Right lung (tissue), 5 donors: ENCODE results near the gene VPS52. TPM values are rescaled to one million over a fixed set of nuclear protein-coding genes. Genes with fewer than 3 reads are reported as not detected.
"Not testable (repeated sequence)": the region's sequence is repeated elsewhere in the genome, so short reads cannot be mapped to it uniquely, and the experiment has no call there.

ENCODE experiments used
- DNase-seq, 2 donors: peaks; one replicate each; pipeline ENCODE4 v3.0.0-alpha.2; 2013
- polyA plus RNA-seq, 5 donors: library from polyadenylated mRNA; unstranded; fragments of 120-200 nt; gene quantifications; one replicate each; pipeline versions ENCODE4 v1.2.1 to v1.2.3, GENCODE V29; 2013; ENCODE audit warnings: inconsistent platforms in 1 of 5, low replicate concordance in 1 of 5; ENCODE audit not compliant: insufficient read length in 5 of 5, insufficient read depth in 1 of 5

VPS52 gene
- polyA plus RNA-seq, 5 donors: 74.4 to 88.8 (median 81.1) TPM

DNA sequence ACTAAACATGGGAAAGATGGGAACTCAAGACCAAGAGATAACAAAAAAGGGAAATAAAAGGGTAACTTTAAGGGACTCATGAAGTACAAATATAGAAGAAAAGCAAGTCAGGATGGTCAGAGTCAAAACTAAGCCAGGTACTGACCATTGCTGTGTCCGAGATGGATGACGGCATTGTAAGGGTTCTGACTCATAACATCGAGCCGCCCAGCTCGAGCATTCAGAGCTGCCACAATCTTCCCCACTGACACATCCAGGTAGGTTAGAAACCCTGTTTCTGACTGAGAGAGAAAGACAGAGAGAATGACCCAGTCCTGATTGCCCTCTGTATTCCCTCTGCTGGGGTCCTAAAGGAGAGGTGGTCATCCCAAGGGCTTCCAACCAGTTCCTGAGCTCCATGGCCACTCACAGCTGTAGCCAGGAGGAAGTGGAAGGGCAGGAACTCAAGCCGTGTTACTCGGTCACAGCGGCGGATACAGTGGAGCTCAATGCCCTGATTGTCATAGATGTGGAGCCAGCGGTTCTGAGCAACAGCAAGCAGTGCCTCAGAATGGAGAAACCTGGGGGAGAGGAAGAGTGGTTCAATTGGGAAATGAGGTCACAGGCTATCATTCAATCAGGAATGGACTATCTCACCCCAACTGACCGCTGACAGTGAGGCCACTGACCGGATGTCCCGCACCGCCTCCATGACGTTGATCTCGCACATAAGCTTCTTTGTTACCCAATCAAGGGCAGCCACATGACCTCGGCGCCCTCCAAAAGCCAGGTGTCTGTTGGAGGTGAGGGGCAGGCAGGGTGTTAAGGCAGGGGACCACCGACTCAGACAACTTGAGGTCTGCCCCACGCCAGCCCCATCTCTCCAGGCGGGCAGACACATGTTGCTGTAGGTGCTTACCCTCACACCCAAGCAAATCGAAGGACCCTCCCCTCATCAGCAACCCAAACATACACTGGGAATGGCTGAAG, 15.6 kb upstream of the VPS52 start:
- DNase-seq: no peak

DNA sequence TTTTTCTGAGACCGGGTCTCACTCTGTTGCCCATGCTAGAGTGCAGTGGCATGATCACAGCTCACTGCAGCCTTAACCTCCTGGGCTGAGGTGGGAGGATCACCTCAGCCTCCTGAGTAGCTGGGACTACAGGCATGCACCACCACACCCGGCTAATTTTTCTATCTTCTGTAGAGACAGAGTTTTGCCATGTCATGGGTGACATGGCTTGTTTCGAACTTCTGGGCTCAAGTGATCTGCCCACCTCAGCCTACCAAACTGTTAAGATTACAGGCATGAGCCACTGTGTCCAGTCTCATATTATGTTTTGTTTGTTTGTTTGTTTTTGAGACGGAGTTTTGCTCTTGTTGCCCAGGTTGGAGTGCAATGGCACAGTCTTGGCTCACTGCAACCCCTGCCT, 13.5 kb upstream of the VPS52 start:
- DNase-seq: not testable (repeated sequence)

DNA sequence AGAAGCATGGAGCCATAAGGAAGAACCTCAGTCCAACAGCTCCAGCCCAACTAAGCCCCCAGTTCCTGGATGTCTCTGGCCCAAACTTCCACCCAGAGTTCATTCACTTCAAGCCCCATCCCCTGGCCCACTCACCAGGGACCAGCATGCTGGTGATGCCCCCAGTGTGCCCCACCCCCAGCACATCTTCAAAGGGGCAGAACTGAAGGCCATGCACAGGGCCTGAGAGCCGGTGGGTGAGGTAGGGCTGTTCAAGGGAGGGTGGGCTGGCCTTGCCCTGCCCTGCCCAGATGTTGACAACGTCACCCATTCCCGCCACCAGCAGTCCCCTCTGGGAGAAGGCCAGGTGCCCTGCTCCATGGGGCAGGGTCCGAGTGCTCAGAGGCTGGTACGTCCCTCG, 8.9 kb upstream of the VPS52 start:
- no peak for DNase-seq

DNA sequence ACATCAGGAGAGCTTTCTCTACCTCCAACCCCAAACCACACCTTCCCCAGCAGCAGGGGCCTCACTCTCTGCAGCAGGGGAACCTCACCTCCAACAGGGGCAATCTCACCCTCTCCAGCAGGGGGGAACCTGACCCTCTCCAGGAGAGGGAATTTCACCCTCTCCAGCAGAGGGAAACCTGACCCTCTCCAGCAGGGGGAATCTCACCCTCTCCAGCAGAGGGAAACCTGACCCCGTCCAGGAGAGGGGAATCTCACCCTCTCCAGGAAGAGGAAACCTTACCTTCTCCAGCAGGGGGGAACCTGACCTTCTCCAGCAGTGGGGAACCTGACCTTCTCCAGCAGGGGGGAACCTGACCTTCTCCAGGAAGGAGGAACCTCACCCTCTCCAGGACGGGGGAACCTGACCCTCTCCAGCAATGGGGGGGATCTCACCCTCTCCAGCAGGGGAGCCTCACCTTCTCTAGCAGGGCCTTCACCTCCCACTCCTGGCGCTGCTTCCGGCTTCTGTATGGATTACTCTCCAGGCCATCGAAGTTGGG, 8.4 kb upstream of the VPS52 start:
- DNase-seq: no peak

DNA sequence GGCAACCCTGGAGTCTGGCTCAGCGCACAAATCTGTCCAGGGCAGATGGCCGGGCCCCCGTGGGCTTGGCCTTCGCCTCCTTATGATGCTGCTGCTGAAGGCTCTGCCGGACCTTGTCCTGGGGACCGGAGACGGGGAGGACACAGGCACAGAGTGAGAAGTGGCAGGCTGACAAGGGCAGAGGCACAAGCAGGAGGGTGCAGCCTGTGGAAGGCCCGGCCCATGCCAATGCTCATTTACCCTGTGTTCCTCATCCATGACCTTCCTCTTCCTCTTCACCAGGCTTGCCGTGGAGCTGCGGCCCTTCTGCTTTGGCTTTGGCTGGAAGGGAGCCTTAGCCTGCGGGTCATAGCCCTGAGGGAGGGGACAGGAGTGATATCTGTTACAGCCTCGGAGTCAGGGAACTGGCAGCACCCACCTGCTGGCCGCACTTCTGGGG, 7.6 kb upstream of the VPS52 start:
- no peak for DNase-seq

DNA sequence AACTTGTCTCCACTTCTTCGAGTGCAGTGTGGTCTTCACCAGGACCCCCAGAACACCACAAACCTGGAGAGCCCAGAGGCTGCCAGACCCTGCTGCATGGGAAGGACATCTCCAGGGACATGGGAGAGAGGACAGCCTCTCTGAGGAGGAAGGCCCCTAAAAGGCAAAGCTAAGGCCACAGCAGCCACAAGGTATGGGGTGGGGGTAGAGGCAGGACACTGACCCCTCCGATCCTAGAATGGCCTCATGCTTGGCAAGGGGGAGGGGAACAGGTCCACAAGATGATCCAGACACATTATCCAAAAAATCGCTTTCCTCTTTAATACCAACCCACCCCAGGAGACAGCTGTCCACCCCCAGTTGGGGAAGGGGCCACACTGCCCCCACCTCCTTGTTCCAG, 7.1 kb upstream of the VPS52 start:
- DNase-seq: no peak

DNA sequence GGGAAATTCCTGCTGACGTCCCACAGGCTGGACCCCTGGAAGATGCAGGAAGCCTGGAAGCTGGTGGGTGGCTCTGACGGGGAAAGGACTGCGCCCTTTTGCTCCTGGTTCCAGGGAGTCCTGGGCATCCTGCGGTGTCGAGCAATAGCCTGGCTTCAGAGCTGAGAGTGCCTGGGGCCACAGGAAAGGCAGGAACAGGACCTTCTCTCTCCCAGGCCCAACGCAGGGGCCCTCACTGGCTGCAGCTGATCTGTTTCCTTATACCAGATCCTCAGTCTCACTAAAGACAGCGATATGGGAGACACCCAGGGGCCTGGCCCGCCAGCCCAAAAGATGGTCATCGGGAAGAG, 6.7 kb upstream of the VPS52 start:
- no peak for DNase-seq

DNA sequence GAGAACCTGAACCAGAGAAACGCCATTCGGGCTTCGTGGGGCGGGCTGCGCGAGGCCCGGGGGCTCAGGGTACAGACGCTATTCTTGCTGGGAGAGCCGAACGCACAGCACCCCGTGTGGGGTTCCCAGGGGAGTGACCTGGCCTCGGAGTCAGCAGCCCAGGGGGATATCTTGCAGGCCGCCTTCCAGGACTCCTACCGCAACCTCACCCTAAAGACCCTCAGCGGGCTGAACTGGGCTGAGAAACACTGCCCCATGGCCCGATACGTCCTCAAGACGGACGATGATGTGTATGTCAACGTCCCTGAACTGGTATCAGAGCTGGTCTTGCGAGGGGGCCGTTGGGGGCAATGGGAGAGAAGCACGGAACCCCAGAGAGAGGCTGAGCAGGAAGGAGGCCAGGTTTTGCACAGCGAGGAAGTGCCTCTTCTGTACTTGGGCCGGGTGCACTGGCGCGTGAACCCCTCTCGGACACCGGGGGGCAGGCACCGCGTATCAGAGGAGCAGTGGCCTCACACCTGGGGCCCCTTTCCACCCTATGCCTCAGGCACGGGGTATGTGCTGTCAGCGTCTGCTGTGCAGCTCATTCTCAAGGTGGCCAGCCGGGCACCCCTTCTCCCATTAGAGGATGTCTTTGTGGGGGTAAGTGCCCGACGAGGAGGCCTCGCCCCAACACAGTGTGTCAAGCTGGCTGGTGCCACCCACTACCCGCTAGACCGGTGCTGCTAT, 6.2 kb upstream of the VPS52 start:
- DNase-seq: no peak

DNA sequence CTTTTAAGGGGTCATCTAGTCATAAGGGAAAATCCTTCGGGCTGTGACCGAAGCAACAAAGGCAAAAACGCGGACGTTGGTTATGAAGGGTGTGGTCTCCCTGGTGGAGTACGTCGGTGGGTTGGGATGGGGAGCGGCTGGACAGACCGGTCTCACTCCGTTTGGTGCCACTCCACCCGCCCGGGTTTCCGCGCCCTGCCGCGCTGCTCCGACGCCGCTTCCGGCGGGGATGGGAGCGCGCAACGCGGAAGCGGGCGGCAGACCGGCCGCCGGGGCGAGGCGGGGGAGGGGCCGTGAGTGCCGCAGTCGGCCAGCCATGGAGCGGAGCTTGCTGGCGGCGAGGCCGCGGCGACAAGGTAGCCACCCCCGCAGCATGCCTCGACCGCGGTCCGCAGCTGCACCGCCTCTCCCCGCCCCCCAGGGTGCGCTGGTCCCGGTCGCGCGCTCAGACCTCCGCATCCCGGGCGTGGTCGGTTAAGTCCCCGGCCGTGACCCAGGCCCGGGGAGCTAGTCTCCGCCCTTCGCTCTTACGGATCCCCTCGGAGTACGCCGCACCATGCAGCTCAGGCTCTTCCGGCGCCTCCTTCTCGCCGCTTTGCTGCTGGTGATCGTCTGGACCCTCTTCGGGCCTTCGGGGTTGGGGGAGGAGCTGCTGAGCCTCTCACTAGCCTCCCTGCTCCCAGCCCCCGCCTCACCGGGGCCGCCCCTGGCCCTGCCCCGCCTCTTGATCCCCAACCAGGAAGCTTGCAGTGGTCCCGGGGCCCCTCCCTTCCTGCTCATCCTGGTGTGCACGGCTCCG, 5.4 kb upstream of the VPS52 start, which contains the start of gene B3GALT4:
Gene B3GALT4 (plus strand): TSS at position 260 of the 799 bp plus-strand sequence. CDS start 297 bp downstream, at position 557.
- peak; percentile 44 to 67 for DNase-seq

DNA sequence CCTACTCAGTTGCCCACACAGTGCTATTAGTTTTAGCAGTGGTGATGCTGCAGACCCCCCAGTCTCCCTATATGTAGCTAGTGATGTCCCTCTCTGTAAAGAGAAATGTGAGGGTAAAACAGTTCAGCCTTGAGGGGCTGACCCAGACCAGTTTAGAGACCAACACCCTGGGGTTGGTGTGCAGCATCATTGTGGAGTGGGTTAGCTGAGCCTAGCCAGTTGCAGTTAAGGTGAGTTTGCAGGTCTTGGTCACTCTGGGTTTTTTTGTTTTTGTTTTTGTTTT, 4.8 kb upstream of the VPS52 start:
- no peak for DNase-seq

DNA sequence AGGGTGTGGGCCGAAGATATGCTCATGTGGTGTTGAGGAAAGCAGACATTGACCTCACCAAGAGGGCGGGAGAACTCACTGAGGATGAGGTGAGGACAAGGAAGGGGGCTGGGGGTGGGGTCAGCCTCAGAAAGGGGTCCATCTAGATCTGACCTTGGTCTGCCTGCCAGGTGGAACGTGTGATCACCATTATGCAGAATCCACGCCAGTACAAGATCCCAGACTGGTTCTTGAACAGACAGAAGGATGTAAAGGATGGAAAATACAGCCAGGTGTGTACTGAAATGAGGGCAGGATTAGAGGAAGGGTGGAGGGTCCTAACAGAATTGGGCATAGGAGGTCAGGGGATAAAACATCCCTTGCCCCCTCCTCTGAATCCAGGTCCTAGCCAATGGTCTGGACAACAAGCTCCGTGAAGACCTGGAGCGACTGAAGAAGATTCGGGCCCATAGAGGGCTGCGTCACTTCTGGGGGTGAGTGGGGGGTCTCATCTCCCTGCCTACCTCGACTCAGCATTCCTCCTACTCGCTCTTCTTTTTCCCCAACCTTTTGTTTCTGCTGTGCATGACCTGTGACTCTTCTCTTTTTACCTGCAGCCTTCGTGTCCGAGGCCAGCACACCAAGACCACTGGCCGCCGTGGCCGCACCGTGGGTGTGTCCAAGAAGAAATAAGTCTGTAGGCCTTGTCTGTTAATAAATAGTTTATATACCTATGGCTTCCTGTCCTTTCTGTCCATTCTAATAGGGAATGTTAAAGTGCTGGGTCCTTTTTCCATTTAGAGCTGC, 4.3 kb upstream of the VPS52 start:
- DNase-seq: not testable (repeated sequence)

DNA sequence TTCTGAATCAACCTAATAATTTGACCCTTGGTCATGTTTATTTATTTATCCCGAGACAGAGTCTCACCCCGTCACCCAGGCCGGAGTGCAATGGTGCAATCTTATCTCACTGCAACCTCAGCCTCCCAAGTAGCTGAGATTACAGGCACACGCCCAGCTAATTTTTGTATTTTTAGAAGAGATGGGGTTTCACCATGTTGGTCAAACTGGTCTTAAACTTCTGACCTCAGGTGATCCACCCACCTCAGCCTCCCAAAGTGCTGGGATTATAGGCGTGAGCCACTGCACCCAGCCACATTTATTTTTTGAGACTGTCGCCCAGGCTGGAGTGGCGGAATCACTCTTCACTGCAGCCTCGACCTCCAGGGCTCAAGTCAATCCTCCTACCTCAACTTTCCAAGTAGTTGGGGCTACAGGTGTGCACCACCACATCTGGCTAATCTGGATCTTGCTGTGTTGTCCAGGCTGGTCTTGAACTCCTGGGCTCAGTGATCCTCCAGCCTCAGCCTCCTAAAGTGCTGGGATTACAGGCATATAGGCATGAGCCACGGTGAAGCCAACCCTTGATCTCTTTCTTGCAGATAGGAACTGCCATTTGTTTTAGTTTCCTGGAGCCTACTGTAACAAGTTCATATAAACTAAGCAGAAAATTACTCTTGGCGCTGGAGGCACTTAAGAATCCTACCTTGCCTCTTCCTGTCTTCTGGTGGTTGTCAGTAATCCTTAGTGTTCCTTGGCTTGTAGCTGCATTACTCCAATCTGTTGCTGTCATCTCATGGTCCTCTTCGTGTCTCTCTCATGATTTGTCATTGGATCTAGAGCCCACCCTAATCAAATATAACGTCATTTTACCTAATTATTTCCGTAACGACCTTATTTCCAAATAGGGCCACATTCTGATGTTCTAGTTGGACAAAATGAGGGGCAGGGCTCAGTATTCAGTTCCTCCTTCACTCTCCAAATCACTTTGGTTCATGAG, 2.5 kb upstream of the VPS52 start:
- DNase-seq: no peak

DNA sequence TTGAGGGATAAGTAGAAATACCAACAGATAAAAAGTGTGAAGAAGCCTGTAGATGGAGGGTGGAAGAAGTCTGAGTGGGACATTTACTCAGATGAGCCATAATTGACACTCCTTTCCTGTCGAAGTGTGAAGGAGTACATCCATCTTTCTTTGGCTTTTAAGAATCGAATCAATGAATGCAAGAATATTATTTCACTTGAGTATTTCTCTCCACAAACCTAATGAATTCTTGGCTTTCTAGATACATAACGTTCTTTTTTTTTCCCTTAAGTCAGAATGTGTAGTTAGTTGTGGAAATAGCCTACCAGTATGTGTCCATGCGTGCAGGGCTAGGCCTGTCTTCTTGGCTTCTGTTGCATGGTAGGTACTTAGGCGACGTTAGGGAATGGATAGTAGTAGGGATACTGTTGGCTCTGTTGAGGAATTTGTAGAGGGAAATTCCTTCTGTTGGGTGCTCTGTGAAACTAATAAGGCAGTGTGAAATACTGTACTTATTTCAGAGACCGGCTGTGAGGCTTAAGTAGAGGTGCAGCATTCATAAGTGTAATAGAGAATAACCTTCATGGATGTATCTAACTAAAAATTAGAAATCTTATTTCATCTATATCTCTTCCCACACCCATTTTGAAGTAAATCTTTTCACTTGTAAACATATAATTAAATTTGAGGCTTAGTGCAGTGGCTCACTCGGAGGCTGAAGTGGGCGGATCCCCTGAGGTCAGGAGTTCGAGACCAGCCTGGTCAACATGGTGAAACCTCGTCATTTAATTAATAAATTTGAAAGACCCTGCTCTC, 1.6 kb upstream of the VPS52 start:
- no peak for DNase-seq

DNA sequence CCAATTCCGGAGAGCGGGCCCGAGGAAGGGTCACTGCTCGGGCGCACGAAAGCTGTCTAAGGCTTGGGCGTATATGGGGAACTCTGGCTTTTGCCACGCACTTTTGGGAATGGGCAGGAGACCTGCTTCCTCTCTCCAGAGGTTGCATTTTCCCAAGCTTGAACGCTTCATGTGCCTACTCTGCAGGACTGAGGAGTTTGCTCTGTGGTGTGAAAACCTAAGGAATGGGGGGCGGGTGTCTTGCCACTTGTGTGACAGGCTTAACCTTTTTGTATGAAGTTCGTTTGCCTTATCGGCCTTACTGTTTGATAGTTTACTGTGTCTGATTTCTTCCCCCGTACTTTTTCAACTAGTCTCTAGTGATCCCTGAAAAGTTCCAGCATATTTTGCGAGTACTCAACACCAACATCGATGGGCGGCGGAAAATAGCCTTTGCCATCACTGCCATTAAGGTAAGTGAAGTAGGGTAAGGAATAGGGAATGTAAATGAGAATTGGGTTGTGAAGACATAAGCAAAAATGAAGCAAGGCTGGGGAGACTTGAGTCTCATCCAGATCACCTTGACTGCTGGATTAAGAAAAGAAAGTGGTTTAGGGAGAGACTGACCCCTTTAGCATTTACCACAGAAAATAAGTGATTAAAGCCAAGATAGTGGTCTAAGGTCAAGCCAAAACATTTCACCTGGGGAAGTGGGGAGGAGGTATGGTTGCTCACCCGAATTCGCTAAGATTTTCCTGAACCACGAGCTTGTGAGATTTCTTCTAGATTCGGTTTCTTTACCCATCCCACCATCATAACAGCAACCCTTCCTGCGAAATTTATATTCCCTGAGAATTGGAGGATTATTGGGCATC, 826 bp upstream of the VPS52 start:
- DNase-seq: no peak

DNA sequence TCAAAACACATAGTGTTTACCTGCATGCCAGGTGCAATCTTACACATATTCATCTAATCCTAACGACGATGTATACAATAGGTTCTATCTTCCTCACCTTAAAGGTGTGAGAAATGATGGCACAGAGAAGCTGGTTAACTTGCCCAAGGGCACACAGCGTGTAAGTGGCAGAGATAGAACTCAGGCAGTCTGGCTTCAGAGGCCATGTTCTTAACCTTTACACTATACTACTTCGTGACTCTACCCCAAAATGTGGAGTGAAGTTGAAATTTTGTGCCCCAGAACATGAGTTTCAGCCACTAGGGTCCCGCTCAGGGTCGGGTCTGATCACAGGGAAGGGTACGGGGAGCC, 584 bp downstream of the VPS52 start:
- DNase-seq: no peak

DNA sequence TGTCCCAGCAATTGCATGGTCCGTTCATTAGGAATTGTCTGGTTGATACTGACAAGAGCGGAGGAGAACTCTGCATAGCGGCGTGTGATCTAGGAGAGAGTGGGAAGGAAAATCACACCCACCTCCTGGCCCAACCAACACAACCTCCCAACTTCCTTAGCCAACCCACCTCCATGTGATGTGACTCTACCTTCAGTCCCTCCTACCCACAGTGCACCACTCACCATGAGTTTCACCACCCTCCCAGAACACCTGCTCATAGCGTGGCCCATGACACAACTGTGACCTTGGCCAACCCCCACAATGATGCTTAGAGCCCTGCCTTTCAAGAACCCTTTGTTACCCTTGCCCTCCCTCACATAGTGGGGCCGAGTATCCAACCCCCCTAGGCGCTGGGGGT, 7.7 kb downstream of the VPS52 start:
- DNase-seq: no peak

DNA sequence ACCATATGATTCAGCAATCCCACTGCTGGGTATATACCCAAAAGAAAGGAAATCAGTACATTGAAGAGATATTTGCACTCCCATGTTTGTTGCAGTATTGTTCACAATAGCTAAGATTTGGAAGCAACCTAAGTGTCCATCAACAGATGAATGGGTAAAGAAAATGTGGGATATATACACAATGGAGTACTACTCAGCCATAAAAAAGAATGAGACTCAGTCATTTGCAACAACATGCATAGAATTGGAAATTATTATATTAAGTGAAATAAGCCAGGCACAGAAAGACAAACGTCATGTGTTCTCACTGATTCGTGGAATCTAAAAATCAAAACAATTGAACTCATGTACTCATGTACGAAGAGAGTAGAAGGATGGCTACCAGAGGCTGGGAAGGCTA, 9.2 kb downstream of the VPS52 start:
- not testable (repeated sequence) for DNase-seq

DNA sequence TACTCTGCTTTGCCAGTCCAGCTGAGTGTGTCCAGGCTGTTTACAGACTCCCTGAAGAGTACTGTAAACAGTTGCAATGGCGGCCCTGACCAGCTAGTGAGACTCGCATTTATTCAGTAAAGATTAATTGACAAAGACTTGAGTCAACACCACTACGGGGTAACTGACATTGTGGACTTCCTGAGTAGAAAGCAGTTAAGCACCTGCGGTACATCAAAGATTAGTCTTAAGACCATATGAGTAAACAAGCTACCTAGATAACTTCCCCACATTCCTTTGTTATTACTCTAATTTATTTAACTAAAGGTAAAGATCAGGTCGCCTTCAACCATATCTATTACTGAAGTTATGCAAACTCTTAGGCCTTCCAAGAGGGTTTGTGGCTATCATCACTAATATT, 12.6 kb downstream of the VPS52 start:
- DNase-seq: no peak
